DOHH2 (cell line): Measurements from ENCODE around the gene SNAI1.

Experiments used
- H3F3A ChIP-seq: fragments of 200-600 bp; sonication (generic), shearing (Covaris generic); 2 replicates; pipeline ENCODE4 v1.6.0; 2016; ENCODE audit warnings: antibody characterized with exemption, mild to moderate bottlenecking; ENCODE audit not compliant: control insufficient read depth, insufficient read depth
- H3K27ac ChIP-seq: fragments of 200-600 bp; sonication (generic); 2 replicates; pipeline ENCODE4 v1.5.1; 2014; ENCODE audit warnings: low read depth, mild to moderate bottlenecking, low read length, moderate library complexity
- H3K27me3 ChIP-seq: fragments of 200-600 bp; sonication (generic); 2 replicates; pipeline ENCODE4 v1.6.1; 2014; ENCODE audit warnings: mild to moderate bottlenecking, low read length, mixed read lengths; ENCODE audit not compliant: control insufficient read depth
- H3K36me3 ChIP-seq: fragments of 200-600 bp; sonication (generic); 2 replicates; pipeline ENCODE4 v1.6.1; 2014; ENCODE audit warnings: mild to moderate bottlenecking, low read length, moderate library complexity, mixed read lengths; ENCODE audit not compliant: control insufficient read depth
- H3K4me1 ChIP-seq: fragments of 200-600 bp; sonication (generic); 2 replicates; pipeline ENCODE4 v1.6.1; 2014; ENCODE audit warnings: mild to moderate bottlenecking, low read length, mixed read lengths; ENCODE audit not compliant: control insufficient read depth
- H3K4me2 ChIP-seq: fragments of 200-600 bp; sonication (generic); 2 replicates; pipeline ENCODE4 v1.6.0; 2014; ENCODE audit warnings: mild to moderate bottlenecking, low read length, moderate library complexity
- H3K4me3 ChIP-seq: fragments of 200-600 bp; sonication (generic); 2 replicates; pipeline ENCODE4 v1.5.1; 2014; ENCODE audit warnings: mild to moderate bottlenecking, low read length, mixed read lengths
- H3K79me2 ChIP-seq: fragments of 200-600 bp; sonication (generic); 2 replicates; pipeline ENCODE4 v1.6.1; 2014; ENCODE audit warnings: mild to moderate bottlenecking, low read length, mixed read lengths; ENCODE audit not compliant: control insufficient read depth
- H3K9me2 ChIP-seq: fragments of 200-600 bp; sonication (generic); replicated peaks from 2 replicates; pipeline ENCODE4 v1.6.1; 2014; ENCODE audit warnings: mild to moderate bottlenecking, low read length, mixed read lengths; ENCODE audit not compliant: control insufficient read depth
- H3K9me3 ChIP-seq: fragments of 200-600 bp; sonication (generic); 2 replicates; pipeline ENCODE4 v1.6.1; 2014; ENCODE audit warnings: antibody characterized with exemption, low read length, mixed read lengths; ENCODE audit not compliant: control insufficient read depth, insufficient read depth
- H4K20me1 ChIP-seq: fragments of 200-600 bp; sonication (generic); 2 replicates; pipeline ENCODE4 v1.6.0; 2014; ENCODE audit warnings: low read depth, mild to moderate bottlenecking, antibody characterized with exemption, low read length, moderate library complexity; ENCODE audit not compliant: control insufficient read depth, insufficient read depth
- CTCF ChIP-seq: fragments of 200-600 bp; sonication (generic); IDR thresholded peaks from one replicate; pipeline ENCODE4 v1.5.1; 2014; ENCODE audit warnings: antibody characterized with exemption, mild to moderate bottlenecking, low read depth, low read length; ENCODE audit not compliant: poor library complexity, severe bottlenecking
- EZH2phosphoT487 ChIP-seq: fragments of 200-600 bp; sonication (generic); IDR thresholded peaks from 2 replicates; pipeline ENCODE4 v1.6.1; 2017; ENCODE audit warnings: borderline replicate concordance, mild to moderate bottlenecking, antibody characterized with exemption, low read length, moderate library complexity, mixed read lengths

SNAI1 gene

GRCh38 chr20:50029697-50030461, 47.1 kb downstream of the SNAI1 start:
- peaks cover 10% of the 10 kb centered on the region; the same call in 1 of the 2 replicates for H3K27me3 ChIP-seq
- no peaks in the 10 kb centered on the region for H3K9me3 ChIP-seq
- no peak overlapping the region for H3K4me2 ChIP-seq
- no peaks in the 10 kb centered on the region for H3K36me3 ChIP-seq
- no peaks in the 10 kb centered on the region for H3K79me2 ChIP-seq
- no peak overlapping the region for H3K4me3 ChIP-seq
- H3K27ac ChIP-seq = no peak overlapping the region
- H4K20me1 ChIP-seq = no peaks in the 10 kb centered on the region
- H3K9me2 ChIP-seq = no peaks in the 10 kb centered on the region
- no peaks in the 10 kb centered on the region for H3K4me1 ChIP-seq
- TF ChIP-seq CTCF = no peak
- no peak for TF ChIP-seq EZH2phosphoT487
- no peaks in the 10 kb centered on the region for H3F3A ChIP-seq

- no peak for TF ChIP-seq CTCF
- TF ChIP-seq EZH2phosphoT487 = no peak
- no peaks in the 10 kb centered on the region for H3F3A ChIP-seq
- H3K4me2 ChIP-seq = no peak overlapping the region
- H4K20me1 ChIP-seq = no peaks in the 10 kb centered on the region
- no peak overlapping the region for H3K4me3 ChIP-seq
- no peaks in the 10 kb centered on the region for H3K9me3 ChIP-seq
- H3K36me3 ChIP-seq = no peaks in the 10 kb centered on the region
- peaks cover 10% of the 10 kb centered on the region; the same call in 1 of the 2 replicates for H3K27me3 ChIP-seq
- no peaks in the 10 kb centered on the region for H3K79me2 ChIP-seq
- H3K27ac ChIP-seq = no peak overlapping the region
- no peaks in the 10 kb centered on the region for H3K9me2 ChIP-seq
- H3K4me1 ChIP-seq = no peaks in the 10 kb centered on the region
Measured at GRCh38 chr20:50032955-50033666, 50.3 kb downstream of the SNAI1 start.

- H3K27ac ChIP-seq = no peak overlapping the region
Measured at GRCh38 chr20:50034567-50035180, 51.9 kb downstream of the SNAI1 start.

More at GRCh38 chr20:50034567-50035180, 51.9 kb downstream of the SNAI1 start:
- no peaks in the 10 kb centered on the region for H3K9me2 ChIP-seq
- H3K27me3 ChIP-seq = peaks cover 13% of the 10 kb centered on the region; the same call in 1 of the 2 replicates
- H3K4me1 ChIP-seq = no peaks in the 10 kb centered on the region
- H3F3A ChIP-seq = no peaks in the 10 kb centered on the region
- no peaks in the 10 kb centered on the region for H3K9me3 ChIP-seq
- TF ChIP-seq EZH2phosphoT487 = no peak
- no peak for TF ChIP-seq CTCF
- H3K79me2 ChIP-seq = no peaks in the 10 kb centered on the region
- no peaks in the 10 kb centered on the region for H3K36me3 ChIP-seq
- no peak overlapping the region for H3K4me2 ChIP-seq
- no peaks in the 10 kb centered on the region for H4K20me1 ChIP-seq
- no peak overlapping the region for H3K4me3 ChIP-seq
